C4-2B (cell line): Measurements from ENCODE around the gene PCDHB10.

ENCODE experiments used
- ZFX ChIP-seq: fragments of 450-650 bp; IDR thresholded peaks from 2 replicates; pipeline ENCODE4 v1.6.1; 2017
- TF ChIP-seq, protein P1 (sequence below): fragments of 450-650 bp; conservative IDR thresholded peaks from 2 replicates; pipeline ENCODE4 v1.5.1; 2017; ENCODE audit warnings: mild to moderate bottlenecking

DNA sequence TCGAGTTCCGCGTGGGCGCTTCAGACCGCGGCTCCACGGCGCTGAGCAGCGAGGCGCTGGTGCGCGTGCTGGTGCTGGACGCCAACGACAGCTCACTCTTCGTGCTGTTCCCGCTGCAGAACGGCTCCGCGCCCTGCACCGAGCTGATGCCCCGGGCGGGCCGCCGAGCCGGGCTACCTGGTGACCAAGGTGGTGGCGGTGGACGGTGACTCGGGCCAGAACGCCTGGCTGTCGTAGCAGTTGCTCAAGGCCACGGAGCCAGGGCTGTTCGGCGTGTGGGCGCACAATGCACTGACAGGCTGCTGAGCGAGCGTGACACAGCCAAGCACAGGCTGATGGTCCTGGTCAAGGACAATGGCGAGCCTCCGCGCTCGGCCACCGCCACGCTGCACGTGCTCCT lies 49.3 kb downstream of the PCDHB10 start:
- TF ChIP-seq, protein P1, sequence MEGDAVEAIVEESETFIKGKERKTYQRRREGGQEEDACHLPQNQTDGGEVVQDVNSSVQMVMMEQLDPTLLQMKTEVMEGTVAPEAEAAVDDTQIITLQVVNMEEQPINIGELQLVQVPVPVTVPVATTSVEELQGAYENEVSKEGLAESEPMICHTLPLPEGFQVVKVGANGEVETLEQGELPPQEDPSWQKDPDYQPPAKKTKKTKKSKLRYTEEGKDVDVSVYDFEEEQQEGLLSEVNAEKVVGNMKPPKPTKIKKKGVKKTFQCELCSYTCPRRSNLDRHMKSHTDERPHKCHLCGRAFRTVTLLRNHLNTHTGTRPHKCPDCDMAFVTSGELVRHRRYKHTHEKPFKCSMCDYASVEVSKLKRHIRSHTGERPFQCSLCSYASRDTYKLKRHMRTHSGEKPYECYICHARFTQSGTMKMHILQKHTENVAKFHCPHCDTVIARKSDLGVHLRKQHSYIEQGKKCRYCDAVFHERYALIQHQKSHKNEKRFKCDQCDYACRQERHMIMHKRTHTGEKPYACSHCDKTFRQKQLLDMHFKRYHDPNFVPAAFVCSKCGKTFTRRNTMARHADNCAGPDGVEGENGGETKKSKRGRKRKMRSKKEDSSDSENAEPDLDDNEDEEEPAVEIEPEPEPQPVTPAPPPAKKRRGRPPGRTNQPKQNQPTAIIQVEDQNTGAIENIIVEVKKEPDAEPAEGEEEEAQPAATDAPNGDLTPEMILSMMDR, result no peak
- TF ChIP-seq ZFX, result no peak
